HAP-1 (cell line): Measurements from ENCODE around the gene SLC2A6.

Source experiments
- DNase-seq, 2 experiments: peaks; one replicate each; pipeline ENCODE4 v3.0.0-alpha.2; 2016 to 2020; ENCODE audit warnings: low spot score in 2 of 2
- H3K27me3 ChIP-seq: fragments of 250-450 bp; sonication (Bioruptor Pico); 2 replicates; pipeline ENCODE4 v1.5.1; 2020; ENCODE audit warnings: low read depth, mild to moderate bottlenecking, moderate library complexity
- H3K36me3 ChIP-seq: fragments of 250-450 bp; sonication (Bioruptor Pico); replicated peaks from 2 replicates; pipeline ENCODE4 v1.5.1; 2020; ENCODE audit warnings: mild to moderate bottlenecking
- H3K4me1 ChIP-seq: fragments of 250-450 bp; sonication (Bioruptor Pico); 2 replicates; pipeline ENCODE4 v1.5.1; 2020; ENCODE audit warnings: mild to moderate bottlenecking
- H3K4me3 ChIP-seq: fragments of 250-450 bp; sonication (Bioruptor Pico); 2 replicates; pipeline ENCODE4 v1.5.1; 2020; ENCODE audit warnings: mild to moderate bottlenecking, moderate library complexity
- H3K9me3 ChIP-seq: fragments of 250-450 bp; sonication (Bioruptor Pico); 2 replicates; pipeline ENCODE4 v1.5.1; 2020; ENCODE audit warnings: mild to moderate bottlenecking, moderate library complexity
- in situ Hi-C: fragments of 300-500 bp; cut with MboI; formaldehyde crosslinking; loops from 3 replicates; pipeline ENCODE4 v1.14.3; 2020; ENCODE audit warnings: low sequenced_read_pairs, inconsistent platforms, mixed read lengths

SLC2A6 gene

GRCh38 chr9:133487331-133487725 lies 8.4 kb upstream of the SLC2A6 start:
- DNase-seq = no peak
- Histone ChIP-seq H3K36me3 (no peaks in the 10 kb centered on the region), H3K4me1 (no peaks in the 10 kb centered on the region), H3K4me3 (no peak overlapping the region), H3K9me3 (no peaks in the 10 kb centered on the region), H3K27me3 (peaks cover 3% of the 10 kb centered on the region; the same call in 1 of the 2 replicates)
- in situ Hi-C loops = loop anchor here (5.0 to 25.0 kb wide), 3 partner anchors 143 to 450 kb away; partner anchors contain the start of genes GTF3C5, MED22 and RPL7A

GRCh38 chr9:133485531-133486260 lies 6.8 kb upstream of the SLC2A6 start:
- in situ Hi-C loops = loop anchor here (5.0 to 25.0 kb wide), 3 partner anchors 141 to 448 kb away; partner anchors contain the start of genes GTF3C5, MED22 and RPL7A
- Histone ChIP-seq H3K27me3 (peaks cover 3% of the 10 kb centered on the region; the same call in 1 of the 2 replicates), H3K36me3 (no peaks in the 10 kb centered on the region), H3K9me3 (no peaks in the 10 kb centered on the region), H3K4me3 (no peak overlapping the region), H3K4me1 (no peaks in the 10 kb centered on the region)
- no peak for DNase-seq

GRCh38 chr9:133484671-133485437 lies 6.0 kb upstream of the SLC2A6 start:
- H3K27me3 ChIP-seq = no peaks in the 10 kb centered on the region
- in situ Hi-C loops = loop anchor here (5.0 to 25.0 kb wide), 3 partner anchors 140 to 448 kb away; partner anchors contain the start of genes GTF3C5, MED22 and RPL7A
- DNase-seq = no peak
- H3K4me3 ChIP-seq = no peak overlapping the region
- H3K4me1 ChIP-seq = peaks cover 1% of the 10 kb centered on the region
- H3K9me3 ChIP-seq = no peaks in the 10 kb centered on the region
- no peaks in the 10 kb centered on the region for H3K36me3 ChIP-seq

GRCh38 chr9:133483611-133484010 lies 4.7 kb upstream of the SLC2A6 start:
- no peaks in the 10 kb centered on the region for H3K9me3 ChIP-seq
- in situ Hi-C loops = loop anchor here (10.0 to 25.0 kb wide), 2 partner anchors 139 to 446 kb away; partner anchors contain the start of genes GTF3C5, MED22 and RPL7A
- H3K4me1 ChIP-seq = peaks cover 8% of the 10 kb centered on the region
- H3K36me3 ChIP-seq = no peaks in the 10 kb centered on the region
- no peak for DNase-seq
- H3K4me3 ChIP-seq = no peak overlapping the region
- H3K27me3 ChIP-seq = no peaks in the 10 kb centered on the region

- in situ Hi-C loops = loop anchor here (25.0 kb wide), 1 partner anchor 441 kb away; the partner anchor contains the start of gene GTF3C5
- peak; percentile 20 to 73 for DNase-seq
- Histone ChIP-seq H3K27me3 (no peaks in the 10 kb centered on the region), H3K36me3 (no peaks in the 10 kb centered on the region), H3K9me3 (no peaks in the 10 kb centered on the region), H3K4me1 (peaks cover 14% of the 10 kb centered on the region), H3K4me3 (peak overlapping the region; percentile 56)
Measured at GRCh38 chr9:133477992-133478850, 678 bp downstream of the SLC2A6 start.

- Histone ChIP-seq H3K36me3 (no peaks in the 10 kb centered on the region), H3K4me3 (no peak overlapping the region), H3K4me1 (peaks cover 14% of the 10 kb centered on the region), H3K9me3 (no peaks in the 10 kb centered on the region), H3K27me3 (no peaks in the 10 kb centered on the region)
- in situ Hi-C loops = loop anchor here (25.0 kb wide), 1 partner anchor 440 kb away; the partner anchor contains the start of gene GTF3C5
- DNase-seq = no peak
Measured at GRCh38 chr9:133477461-133477860, 1.4 kb downstream of the SLC2A6 start.

GRCh38 chr9:133476941-133477340 lies 2.0 kb downstream of the SLC2A6 start:
- H3K36me3 ChIP-seq = no peaks in the 10 kb centered on the region
- H3K4me3 ChIP-seq = no peak overlapping the region
- no peaks in the 10 kb centered on the region for H3K9me3 ChIP-seq
- H3K27me3 ChIP-seq = no peaks in the 10 kb centered on the region
- peaks cover 14% of the 10 kb centered on the region for H3K4me1 ChIP-seq
- no peak for DNase-seq
- in situ Hi-C loops = loop anchor here (25.0 kb wide), 1 partner anchor 440 kb away; the partner anchor contains the start of gene GTF3C5

- no peak overlapping the region for H3K4me3 ChIP-seq
Measured at GRCh38 chr9:133476036-133476931, 2.6 kb downstream of the SLC2A6 start.

GRCh38 chr9:133475292-133476012 lies 3.4 kb downstream of the SLC2A6 start:
- in situ Hi-C loops = loop anchor here (25.0 kb wide), 1 partner anchor 438 kb away; the partner anchor contains the start of gene GTF3C5
- no peak overlapping the region for H3K4me3 ChIP-seq
- no peaks in the 10 kb centered on the region for H3K27me3 ChIP-seq
- H3K4me1 ChIP-seq = peaks cover 14% of the 10 kb centered on the region
- H3K9me3 ChIP-seq = no peaks in the 10 kb centered on the region
- no peak for DNase-seq
- H3K36me3 ChIP-seq = no peaks in the 10 kb centered on the region

More at GRCh38 chr9:133476036-133476931, 2.6 kb downstream of the SLC2A6 start:
- in situ Hi-C loops = loop anchor here (25.0 kb wide), 1 partner anchor 439 kb away; the partner anchor contains the start of gene GTF3C5
- DNase-seq = no peak
- H3K4me1 ChIP-seq = peaks cover 14% of the 10 kb centered on the region
- H3K27me3 ChIP-seq = no peaks in the 10 kb centered on the region
- no peaks in the 10 kb centered on the region for H3K9me3 ChIP-seq
- H3K36me3 ChIP-seq = no peaks in the 10 kb centered on the region

- Histone ChIP-seq H3K9me3 (no peaks in the 10 kb centered on the region), H3K27me3 (no peaks in the 10 kb centered on the region), H3K36me3 (no peaks in the 10 kb centered on the region), H3K4me1 (peaks cover 13% of the 10 kb centered on the region), H3K4me3 (no peak overlapping the region)
- in situ Hi-C loops = loop anchor here (25.0 kb wide), 1 partner anchor 438 kb away; the partner anchor contains the start of gene GTF3C5
- no peak for DNase-seq
Measured at GRCh38 chr9:133474853-133475252, 4.0 kb downstream of the SLC2A6 start.

- DNase-seq = no peak
- no peaks in the 10 kb centered on the region for H3K9me3 ChIP-seq
- H3K4me3 ChIP-seq = no peak overlapping the region
- peaks cover 7% of the 10 kb centered on the region for H3K4me1 ChIP-seq
- no peaks in the 10 kb centered on the region for H3K36me3 ChIP-seq
- H3K27me3 ChIP-seq = no peaks in the 10 kb centered on the region
- in situ Hi-C loops = no loop called here
Measured at GRCh38 chr9:133474215-133474614, 4.7 kb downstream of the SLC2A6 start.

- Histone ChIP-seq H3K27me3 (no peaks in the 10 kb centered on the region), H3K4me3 (no peak overlapping the region), H3K4me1 (peaks cover 7% of the 10 kb centered on the region), H3K9me3 (no peaks in the 10 kb centered on the region), H3K36me3 (no peaks in the 10 kb centered on the region)
- in situ Hi-C loops = no loop called here
- DNase-seq = no peak
Measured at GRCh38 chr9:133473743-133474142, 5.2 kb downstream of the SLC2A6 start.
